HepG2 (cell line): ENCODE data around the gene SF1.

Source experiments
- FOXK1 ChIP-seq: sonication (generic); formaldehyde crosslinking; IDR thresholded peaks from 2 replicates; pipeline ENCODE4 v1.4.0; 2020; ENCODE audit warnings: low read depth, missing genetic modification reagents, borderline replicate concordance
- GABPA ChIP-seq, 2 experiments: IDR thresholded peaks; 2 replicates each; pipeline ENCODE4 v1.6.1; 2011 to 2016; ENCODE audit warnings: low read depth in 2 of 2, low read length in 1 of 2, missing biosample characterization in 1 of 2, missing genetic modification characterization in 1 of 2
- HMGXB4 ChIP-seq, 2 experiments: sonication (generic) in 1 of 2; formaldehyde crosslinking in 1 of 2; IDR thresholded peaks; 2 replicates each; pipeline versions ENCODE4 v1.4.0 to v1.6.1; 2018 to 2020; ENCODE audit warnings: missing genetic modification reagents in 2 of 2, borderline replicate concordance in 1 of 2, low read depth in 1 of 2, mild to moderate bottlenecking in 1 of 2, missing biosample characterization in 1 of 2
- IRF2 ChIP-seq: IDR thresholded peaks from 2 replicates; pipeline ENCODE4 v1.6.1; 2018; ENCODE audit warnings: missing genetic modification reagents, missing compliant biosample characterization
- JUN ChIP-seq: sonication (generic); formaldehyde crosslinking; IDR thresholded peaks from 2 replicates; pipeline ENCODE4 v1.4.0; 2020; ENCODE audit warnings: mild to moderate bottlenecking, missing genetic modification reagents
- NR2C2 ChIP-seq: sonication (generic); formaldehyde crosslinking; IDR thresholded peaks from 2 replicates; pipeline ENCODE4 v1.4.0; 2020; ENCODE audit warnings: missing genetic modification reagents, mild to moderate bottlenecking, moderate library complexity, borderline replicate concordance
- RFX1 ChIP-seq: fragments of 450-650 bp; IDR thresholded peaks from 2 replicates; pipeline ENCODE4 v1.6.1; 2017
- SKI ChIP-seq: fragments of 450-650 bp; IDR thresholded peaks from one replicate; pipeline ENCODE4 v1.6.1; 2018; ENCODE audit warnings: mild to moderate bottlenecking; ENCODE audit not compliant: partially characterized antibody
- SP1 ChIP-seq, 2 experiments: fragments of 450-650 bp in 1 of 2; sonication (generic) in 1 of 2; formaldehyde crosslinking in 1 of 2; IDR thresholded peaks; 2 replicates each; pipeline versions ENCODE4 v1.4.0 to v1.6.1; 2016 to 2020; ENCODE audit warnings: missing genetic modification reagents in 1 of 2
- ZNF501 ChIP-seq: sonication (generic); formaldehyde crosslinking; IDR thresholded peaks from 2 replicates; pipeline ENCODE4 v1.5.1; 2020; ENCODE audit warnings: mild to moderate bottlenecking, moderate library complexity, missing genetic modification reagents
- TF ChIP-seq, protein P1 (sequence below): sonication (generic); formaldehyde crosslinking; IDR thresholded peaks from 2 replicates; pipeline ENCODE4 v1.5.0; 2020; ENCODE audit warnings: mild to moderate bottlenecking, missing genetic modification reagents, moderate library complexity
- TF ChIP-seq, protein P2 (sequence below): sonication (generic); formaldehyde crosslinking; IDR thresholded peaks from 2 replicates; pipeline ENCODE4 v1.4.0; 2020; ENCODE audit warnings: missing genetic modification reagents
- TF ChIP-seq, protein P3 (sequence below): sonication (generic); formaldehyde crosslinking; IDR thresholded peaks from 2 replicates; pipeline ENCODE4 v1.5.0; 2020; ENCODE audit warnings: missing genetic modification reagents
- TF ChIP-seq, protein P4 (sequence below): sonication (generic); formaldehyde crosslinking; IDR thresholded peaks from 2 replicates; pipeline ENCODE4 v1.4.0; 2020; ENCODE audit warnings: low read depth, mild to moderate bottlenecking, missing genetic modification reagents

- TF ChIP-seq, protein P1, sequence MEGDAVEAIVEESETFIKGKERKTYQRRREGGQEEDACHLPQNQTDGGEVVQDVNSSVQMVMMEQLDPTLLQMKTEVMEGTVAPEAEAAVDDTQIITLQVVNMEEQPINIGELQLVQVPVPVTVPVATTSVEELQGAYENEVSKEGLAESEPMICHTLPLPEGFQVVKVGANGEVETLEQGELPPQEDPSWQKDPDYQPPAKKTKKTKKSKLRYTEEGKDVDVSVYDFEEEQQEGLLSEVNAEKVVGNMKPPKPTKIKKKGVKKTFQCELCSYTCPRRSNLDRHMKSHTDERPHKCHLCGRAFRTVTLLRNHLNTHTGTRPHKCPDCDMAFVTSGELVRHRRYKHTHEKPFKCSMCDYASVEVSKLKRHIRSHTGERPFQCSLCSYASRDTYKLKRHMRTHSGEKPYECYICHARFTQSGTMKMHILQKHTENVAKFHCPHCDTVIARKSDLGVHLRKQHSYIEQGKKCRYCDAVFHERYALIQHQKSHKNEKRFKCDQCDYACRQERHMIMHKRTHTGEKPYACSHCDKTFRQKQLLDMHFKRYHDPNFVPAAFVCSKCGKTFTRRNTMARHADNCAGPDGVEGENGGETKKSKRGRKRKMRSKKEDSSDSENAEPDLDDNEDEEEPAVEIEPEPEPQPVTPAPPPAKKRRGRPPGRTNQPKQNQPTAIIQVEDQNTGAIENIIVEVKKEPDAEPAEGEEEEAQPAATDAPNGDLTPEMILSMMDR (CRISPR knock-in tag) = no peak
- TF ChIP-seq IRF2 (CRISPR knock-in tag) (no peak), FOXK1 (CRISPR knock-in tag) (no peak), RFX1 (no peak), ZNF501 (CRISPR knock-in tag) (no peak), SKI (no peak), JUN (CRISPR knock-in tag) (no peak), NR2C2 (CRISPR knock-in tag) (no peak), SP1 (IDR thresholded peaks at IDR 0.05) (no peak), SP1 (CRISPR knock-in tag; IDR thresholded peaks at IDR 0.05) (no peak), GABPA (IDR thresholded peaks at IDR 0.05; ENCODE audit: low read depth, low read length) (no peak), GABPA (CRISPR knock-in tag; IDR thresholded peaks at IDR 0.05; ENCODE audit: low read depth) (no peak), HMGXB4 (CRISPR knock-in tag; IDR thresholded peaks at IDR 0.05; ENCODE audit: borderline replicate concordance in 1 of 2, low read depth in 1 of 2) (no peak)
- TF ChIP-seq, protein P2, sequence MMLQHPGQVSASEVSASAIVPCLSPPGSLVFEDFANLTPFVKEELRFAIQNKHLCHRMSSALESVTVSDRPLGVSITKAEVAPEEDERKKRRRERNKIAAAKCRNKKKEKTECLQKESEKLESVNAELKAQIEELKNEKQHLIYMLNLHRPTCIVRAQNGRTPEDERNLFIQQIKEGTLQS = no peak
- TF ChIP-seq, protein P3, sequence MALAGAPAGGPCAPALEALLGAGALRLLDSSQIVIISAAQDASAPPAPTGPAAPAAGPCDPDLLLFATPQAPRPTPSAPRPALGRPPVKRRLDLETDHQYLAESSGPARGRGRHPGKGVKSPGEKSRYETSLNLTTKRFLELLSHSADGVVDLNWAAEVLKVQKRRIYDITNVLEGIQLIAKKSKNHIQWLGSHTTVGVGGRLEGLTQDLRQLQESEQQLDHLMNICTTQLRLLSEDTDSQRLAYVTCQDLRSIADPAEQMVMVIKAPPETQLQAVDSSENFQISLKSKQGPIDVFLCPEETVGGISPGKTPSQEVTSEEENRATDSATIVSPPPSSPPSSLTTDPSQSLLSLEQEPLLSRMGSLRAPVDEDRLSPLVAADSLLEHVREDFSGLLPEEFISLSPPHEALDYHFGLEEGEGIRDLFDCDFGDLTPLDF (CRISPR knock-in tag) = no peak
- TF ChIP-seq, protein P4, sequence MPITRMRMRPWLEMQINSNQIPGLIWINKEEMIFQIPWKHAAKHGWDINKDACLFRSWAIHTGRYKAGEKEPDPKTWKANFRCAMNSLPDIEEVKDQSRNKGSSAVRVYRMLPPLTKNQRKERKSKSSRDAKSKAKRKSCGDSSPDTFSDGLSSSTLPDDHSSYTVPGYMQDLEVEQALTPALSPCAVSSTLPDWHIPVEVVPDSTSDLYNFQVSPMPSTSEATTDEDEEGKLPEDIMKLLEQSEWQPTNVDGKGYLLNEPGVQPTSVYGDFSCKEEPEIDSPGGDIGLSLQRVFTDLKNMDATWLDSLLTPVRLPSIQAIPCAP (CRISPR knock-in tag) = no peak
These were observed 27.2 kb downstream of the SF1 start for GRCh38 chr11:64751136-64751535.
